Progenitor cell of endocrine pancreas (in vitro differentiated cells): ENCODE results near the gene MKKS. TPM values are rescaled to one million over a fixed set of nuclear protein-coding genes. Genes with fewer than 3 reads are reported as not detected.

ENCODE experiments used
- DNase-seq: peaks from one replicate; pipeline ENCODE4 v3.0.0; 2021; ENCODE audit warnings: low spot score; ENCODE audit not compliant: unreplicated experiment
- H3K27ac Mint-ChIP-seq: 2 replicates; pipeline ENCODE4 v1.8.0; 2021; ENCODE audit warnings: mild to moderate bottlenecking, moderate library complexity, mixed read lengths
- H3K27me3 Mint-ChIP-seq: 2 replicates; pipeline ENCODE4 v1.8.0; 2021; ENCODE audit warnings: mixed read lengths
- H3K36me3 Mint-ChIP-seq: 2 replicates; pipeline ENCODE4 v1.8.0; 2022; ENCODE audit warnings: mixed read lengths; ENCODE audit not compliant: insufficient read depth
- H3K4me1 Mint-ChIP-seq: 2 replicates; pipeline ENCODE4 v1.8.0; 2021; ENCODE audit warnings: low read depth, mixed read lengths
- H3K4me3 Mint-ChIP-seq: 2 replicates; pipeline ENCODE4 v1.8.0; 2021; ENCODE audit warnings: low read depth, mild to moderate bottlenecking, moderate library complexity, mixed read lengths
- H3K9me3 Mint-ChIP-seq: 2 replicates; pipeline ENCODE4 v1.8.0; 2021; ENCODE audit warnings: low read depth, mixed read lengths
- CTCF ChIP-seq: fragments of 200-600 bp; sonication (generic); IDR thresholded peaks from one replicate; pipeline ENCODE4 v1.5.0; 2021; ENCODE audit warnings: antibody characterized with exemption, mild to moderate bottlenecking; ENCODE audit not compliant: unreplicated experiment
- total RNA-seq: library from RNA; stranded (reverse); gene quantifications from 2 replicates; pipeline ENCODE4 v1.2.1, GENCODE V29; 2021

The MKKS gene
- total RNA-seq, 1 donor from 2014 or later: 17.8 TPM

GRCh38 chr20:10476319-10476724 lies 42.3 kb upstream of the MKKS start:
- H3K4me3 Mint-ChIP-seq: no peak overlapping the region
- no peak for DNase-seq
- no peak overlapping the region for H3K27ac Mint-ChIP-seq
- TF ChIP-seq CTCF: no peak
- H3K36me3 Mint-ChIP-seq: peaks cover 1% of the 10 kb centered on the region
- no peaks in the 10 kb centered on the region for H3K9me3 Mint-ChIP-seq
- H3K27me3 Mint-ChIP-seq: no peaks in the 10 kb centered on the region
- H3K4me1 Mint-ChIP-seq: peaks cover 9% of the 10 kb centered on the region

- peaks cover 10% of the 10 kb centered on the region for H3K4me1 Mint-ChIP-seq
- no peak for TF ChIP-seq CTCF
- H3K27me3 Mint-ChIP-seq: no peaks in the 10 kb centered on the region
- H3K4me3 Mint-ChIP-seq: no peak overlapping the region
- peaks cover 1% of the 10 kb centered on the region for H3K36me3 Mint-ChIP-seq
- H3K27ac Mint-ChIP-seq: no peak overlapping the region
- H3K9me3 Mint-ChIP-seq: no peaks in the 10 kb centered on the region
- no peak for DNase-seq
Measured at GRCh38 chr20:10475225-10475624, 41.2 kb upstream of the MKKS start.

- Mint-ChIP-seq H3K4me1 (peaks cover 10% of the 10 kb centered on the region), H3K27ac (no peak overlapping the region), H3K4me3 (no peak overlapping the region), H3K36me3 (peaks cover 1% of the 10 kb centered on the region), H3K9me3 (no peaks in the 10 kb centered on the region), H3K27me3 (no peaks in the 10 kb centered on the region)
- DNase-seq: no peak
- no peak for TF ChIP-seq CTCF
Measured at GRCh38 chr20:10474606-10475184, 40.7 kb upstream of the MKKS start.

GRCh38 chr20:10472871-10473270 lies 38.8 kb upstream of the MKKS start:
- H3K27ac Mint-ChIP-seq: no peak overlapping the region
- no peak for DNase-seq

GRCh38 chr20:10470276-10470675 lies 36.3 kb upstream of the MKKS start:
- Mint-ChIP-seq H3K9me3 (no peaks in the 10 kb centered on the region), H3K4me3 (no peak overlapping the region), H3K36me3 (peaks cover 1% of the 10 kb centered on the region), H3K27ac (peak overlapping the region; percentile 38), H3K27me3 (no peaks in the 10 kb centered on the region), H3K4me1 (peaks cover 29% of the 10 kb centered on the region)
- no peak for DNase-seq
- no peak for TF ChIP-seq CTCF

More at GRCh38 chr20:10472871-10473270, 38.8 kb upstream of the MKKS start:
- H3K4me3 Mint-ChIP-seq: no peak overlapping the region
- TF ChIP-seq CTCF: no peak
- H3K4me1 Mint-ChIP-seq: peaks cover 16% of the 10 kb centered on the region
- H3K27me3 Mint-ChIP-seq: no peaks in the 10 kb centered on the region
- no peaks in the 10 kb centered on the region for H3K9me3 Mint-ChIP-seq
- peaks cover 1% of the 10 kb centered on the region for H3K36me3 Mint-ChIP-seq
